Natural killer cell treated with Interleukin-12 subunit alpha and Interleukin-12 subunit beta and Interleukin-15 and Interleukin-18, amount 100 ng/mL, for 72 hours (primary cell): Measurements from ENCODE around the gene CDH24. TPM values are rescaled to one million over a fixed set of nuclear protein-coding genes. Genes with fewer than 3 reads are reported as not detected.

Experiments
- ATAC-seq, 2 donors: fragments of 150-1000 bp; cut with Tn5 transposase in 1 of 2; sonication (Bioruptor Pico), chemical (Tn5 transposase) in 1 of 2; 2 replicates each; pipeline ENCODE4 v1.10.0; 2021
- DNase-seq: peaks from one replicate; pipeline ENCODE4 v3.0.0; 2022; ENCODE audit warnings: low spot score
- H3K27ac Mint-ChIP-seq, 2 donors: 1 replicate in 1 of 2; 2 replicates in 1 of 2; pipeline ENCODE4 v1.8.0; 2022; ENCODE audit warnings: mixed read lengths in 2 of 2, mild to moderate bottlenecking in 1 of 2, moderate library complexity in 1 of 2
- H3K27me3 Mint-ChIP-seq, 2 donors: 1 replicate in 1 of 2; 2 replicates in 1 of 2; pipeline ENCODE4 v1.8.0; 2022; ENCODE audit warnings: mixed read lengths in 2 of 2
- H3K36me3 Mint-ChIP-seq: one replicate; pipeline ENCODE4 v1.8.0; 2022; ENCODE audit warnings: mixed read lengths
- H3K4me1 Mint-ChIP-seq, 2 donors: 1 replicate in 1 of 2; 2 replicates in 1 of 2; pipeline ENCODE4 v1.8.0; 2022; ENCODE audit warnings: low read depth in 2 of 2, mixed read lengths in 2 of 2, mild to moderate bottlenecking in 1 of 2
- H3K4me3 Mint-ChIP-seq: one replicate; pipeline ENCODE4 v1.8.0; 2022; ENCODE audit warnings: mixed read lengths
- H3K9me3 Mint-ChIP-seq: 2 replicates; pipeline ENCODE4 v1.8.0; 2022; ENCODE audit warnings: mixed read lengths
- total RNA-seq, 2 donors: library from RNA; stranded (reverse); gene quantifications; one replicate each; pipeline ENCODE4 v1.2.3, GENCODE V29; 2022

CDH24 gene
- total RNA-seq, 2 donors from 2014 or later: 0.73 to 1.0 TPM

- H3K27me3 Mint-ChIP-seq: no peaks in the 10 kb centered on the region
- H3K4me3 Mint-ChIP-seq: no peak overlapping the region
- H3K4me1 Mint-ChIP-seq: peaks cover 0 to 2% of the 10 kb centered on the region in 2 donors
- H3K9me3 Mint-ChIP-seq: no peaks in the 10 kb centered on the region
- peaks cover 18% of the 10 kb centered on the region for H3K36me3 Mint-ChIP-seq
- ATAC-seq (peak; percentile 20 to 68), DNase-seq (no peak)
- H3K27ac Mint-ChIP-seq: peak overlapping the region in 1 of 2 donors; percentile 42
Measured at GRCh38 chr14:23078692-23079116, 21.4 kb upstream of the CDH24 start.

DNA sequence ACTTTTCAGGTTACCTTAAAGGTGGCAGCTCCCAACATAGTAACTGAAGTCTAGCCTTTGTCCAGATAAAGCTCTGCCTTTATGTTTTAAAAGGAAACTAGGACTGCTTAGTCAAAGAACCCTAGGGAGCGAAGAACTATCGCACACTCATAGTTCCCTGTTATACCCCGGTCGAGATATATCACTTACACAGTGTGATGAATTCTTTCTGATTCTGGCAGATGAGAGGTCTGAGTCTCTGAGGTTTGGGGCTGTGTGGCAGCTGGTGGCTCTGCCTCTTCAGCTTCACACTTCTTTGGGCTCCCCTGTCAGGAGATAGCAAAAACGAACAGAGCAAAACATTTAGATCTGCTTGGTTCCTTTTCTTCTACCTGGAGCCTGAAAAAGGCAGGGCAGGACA is 20.6 kb upstream of the CDH24 start:
- H3K27ac Mint-ChIP-seq: no peak overlapping the region
- peaks cover 0 to 2% of the 10 kb centered on the region in 2 donors for H3K4me1 Mint-ChIP-seq
- no peaks in the 10 kb centered on the region for H3K27me3 Mint-ChIP-seq
- no peak overlapping the region for H3K4me3 Mint-ChIP-seq
- no peak for DNase-seq
- no peaks in the 10 kb centered on the region for H3K9me3 Mint-ChIP-seq
- no peak for ATAC-seq
- peaks cover 18% of the 10 kb centered on the region for H3K36me3 Mint-ChIP-seq

- H3K4me1 Mint-ChIP-seq: peaks cover 6 to 7% of the 10 kb centered on the region in 2 donors
- H3K27ac Mint-ChIP-seq: no peak overlapping the region
- H3K4me3 Mint-ChIP-seq: no peak overlapping the region
- no peaks in the 10 kb centered on the region for H3K9me3 Mint-ChIP-seq
- no peaks in the 10 kb centered on the region for H3K27me3 Mint-ChIP-seq
- H3K36me3 Mint-ChIP-seq: peaks cover 18% of the 10 kb centered on the region
- DNase-seq: no peak
- ATAC-seq: no peak
Measured at GRCh38 chr14:23076785-23077408, 19.6 kb upstream of the CDH24 start.

DNA sequence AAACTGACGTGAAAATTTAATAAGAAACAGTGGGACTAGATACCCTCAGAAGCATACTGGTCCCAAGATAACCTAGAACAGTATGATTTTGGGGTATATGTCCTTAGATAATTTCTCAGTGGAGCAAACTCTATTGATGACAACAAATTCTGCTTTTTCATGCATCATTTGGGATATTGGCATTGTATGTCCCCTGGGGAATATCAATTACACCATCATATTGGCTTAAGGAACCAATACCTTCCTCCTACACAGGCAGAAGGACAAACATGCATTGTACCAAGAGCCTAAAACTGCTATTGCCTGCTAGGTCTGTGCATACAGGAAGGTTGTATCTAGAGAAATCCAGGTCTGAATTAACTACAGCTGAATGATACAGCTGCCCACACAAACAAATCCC is 17.6 kb upstream of the CDH24 start:
- no peak for ATAC-seq
- Mint-ChIP-seq H3K4me3 (no peak overlapping the region), H3K4me1 (peaks cover 22 to 23% of the 10 kb centered on the region in 2 donors), H3K27ac (no peak overlapping the region), H3K9me3 (no peaks in the 10 kb centered on the region), H3K36me3 (peaks cover 6% of the 10 kb centered on the region), H3K27me3 (no peaks in the 10 kb centered on the region)
- DNase-seq: no peak

GRCh38 chr14:23071921-23072539 is 14.7 kb upstream of the CDH24 start:
- H3K9me3 Mint-ChIP-seq: no peaks in the 10 kb centered on the region
- peak overlapping the region; percentile 85 to 98 for H3K27ac Mint-ChIP-seq
- H3K4me1 Mint-ChIP-seq: peaks cover 29 to 30% of the 10 kb centered on the region in 2 donors
- DNase-seq (no peak), ATAC-seq (no peak)
- peaks cover 6% of the 10 kb centered on the region for H3K36me3 Mint-ChIP-seq
- H3K4me3 Mint-ChIP-seq: peak overlapping the region; percentile 97
- no peaks in the 10 kb centered on the region for H3K27me3 Mint-ChIP-seq

- DNase-seq (peak; percentile 85), ATAC-seq (peak; percentile 93 to 94)
- peaks cover 29 to 30% of the 10 kb centered on the region in 2 donors for H3K4me1 Mint-ChIP-seq
- peaks cover 6% of the 10 kb centered on the region for H3K36me3 Mint-ChIP-seq
- no peaks in the 10 kb centered on the region for H3K9me3 Mint-ChIP-seq
- H3K27ac Mint-ChIP-seq: peak overlapping the region; percentile 85 to 98
- no peaks in the 10 kb centered on the region for H3K27me3 Mint-ChIP-seq
- peak overlapping the region; percentile 97 for H3K4me3 Mint-ChIP-seq
Measured at GRCh38 chr14:23071244-23071920, 14.1 kb upstream of the CDH24 start.

GRCh38 chr14:23070262-23071129 is 13.2 kb upstream of the CDH24 start:
- Mint-ChIP-seq H3K4me3 (peak overlapping the region; percentile 97), H3K27me3 (no peaks in the 10 kb centered on the region), H3K9me3 (no peaks in the 10 kb centered on the region), H3K4me1 (peaks cover 33 to 37% of the 10 kb centered on the region in 2 donors), H3K36me3 (peaks cover 13% of the 10 kb centered on the region), H3K27ac (peak overlapping the region; percentile 85 to 98)
- ATAC-seq (no peak), DNase-seq (no peak)

- no peak for ATAC-seq
- Mint-ChIP-seq H3K27me3 (no peaks in the 10 kb centered on the region), H3K27ac (peak overlapping the region in 1 of 2 donors; percentile 57), H3K36me3 (peaks cover 14% of the 10 kb centered on the region), H3K4me3 (peak overlapping the region; percentile 66), H3K9me3 (no peaks in the 10 kb centered on the region), H3K4me1 (peaks cover 33 to 37% of the 10 kb centered on the region in 2 donors)
- DNase-seq: no peak
Measured at GRCh38 chr14:23069413-23069806, 12.1 kb upstream of the CDH24 start.

- ATAC-seq (peak; percentile 82 to 85), DNase-seq (peak; percentile 74)
- no peaks in the 10 kb centered on the region for H3K9me3 Mint-ChIP-seq
- peak overlapping the region; percentile 57 to 72 for H3K27ac Mint-ChIP-seq
- no peaks in the 10 kb centered on the region for H3K27me3 Mint-ChIP-seq
- peaks cover 14% of the 10 kb centered on the region for H3K36me3 Mint-ChIP-seq
- peaks cover 33 to 37% of the 10 kb centered on the region in 2 donors for H3K4me1 Mint-ChIP-seq
- peak overlapping the region; percentile 66 for H3K4me3 Mint-ChIP-seq
Measured at GRCh38 chr14:23068789-23069412, 11.6 kb upstream of the CDH24 start.

DNA sequence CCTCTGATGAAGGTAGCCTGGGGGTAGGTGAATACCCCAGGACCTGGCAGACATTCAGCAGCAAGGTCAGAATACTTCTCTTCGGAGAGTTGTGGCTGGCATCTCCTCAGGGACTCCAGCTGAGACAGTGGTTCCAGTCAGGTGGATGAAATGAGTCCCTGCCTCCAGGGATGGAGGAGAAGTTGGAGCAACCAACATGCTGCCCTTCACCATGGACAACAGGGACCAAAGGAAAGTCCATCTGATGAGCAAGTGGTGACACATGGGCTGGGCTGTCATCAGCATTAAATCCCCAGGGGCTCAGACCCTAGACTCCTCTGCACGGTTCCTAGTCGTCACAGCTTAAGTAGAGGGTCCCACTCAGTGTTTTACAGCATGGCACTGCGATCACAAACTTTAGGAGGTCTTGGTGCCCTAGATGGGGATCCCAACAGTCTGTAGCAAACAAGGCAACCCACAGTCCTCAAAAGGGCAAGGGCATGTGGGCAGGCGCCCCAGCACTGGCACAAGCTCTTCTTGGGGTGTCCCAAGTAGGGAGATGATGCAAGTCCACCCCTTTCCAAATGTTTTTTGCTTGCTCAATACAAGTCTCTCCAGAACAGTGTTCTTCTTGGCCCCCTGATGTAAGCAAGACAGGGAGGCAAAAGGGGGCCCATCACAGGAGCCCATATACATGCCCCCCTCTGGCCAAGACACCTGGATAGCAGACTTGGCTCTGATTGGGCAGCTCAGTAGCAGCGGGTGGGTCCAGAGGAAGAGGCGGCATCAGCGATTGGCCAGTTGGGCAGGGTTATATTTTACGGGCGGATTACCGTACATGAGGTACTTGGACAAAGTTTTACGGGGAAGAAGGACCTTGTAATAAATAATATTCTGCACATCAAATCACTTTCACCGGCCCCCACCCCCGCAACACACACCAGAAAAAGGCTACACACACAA is 10.8 kb upstream of the CDH24 start:
- DNase-seq (no peak), ATAC-seq (no peak)
- Mint-ChIP-seq H3K4me3 (peak overlapping the region; percentile 66), H3K27ac (peak overlapping the region; percentile 57 to 72), H3K27me3 (no peaks in the 10 kb centered on the region), H3K9me3 (no peaks in the 10 kb centered on the region), H3K36me3 (peaks cover 20% of the 10 kb centered on the region), H3K4me1 (peaks cover 33 to 37% of the 10 kb centered on the region in 2 donors)

- Mint-ChIP-seq H3K4me3 (no peak overlapping the region), H3K9me3 (no peaks in the 10 kb centered on the region), H3K36me3 (peaks cover 26% of the 10 kb centered on the region), H3K27me3 (no peaks in the 10 kb centered on the region), H3K4me1 (peaks cover 30 to 33% of the 10 kb centered on the region in 2 donors), H3K27ac (no peak overlapping the region)
- ATAC-seq (no peak), DNase-seq (no peak)
Measured at GRCh38 chr14:23066855-23067744, 9.8 kb upstream of the CDH24 start.
